Superior temporal gyrus (tissue), 1 donor: ENCODE measurements around the gene PLD4.

ENCODE experiments used
- DNase-seq: peaks from one replicate; pipeline ENCODE4 v3.0.0-alpha.2; 2016; ENCODE audit errors: extremely low spot score

Gene PLD4

GRCh38 chr14:104955396-104955770 lies 30.7 kb downstream of the PLD4 start:
- no peak for DNase-seq

DNA sequence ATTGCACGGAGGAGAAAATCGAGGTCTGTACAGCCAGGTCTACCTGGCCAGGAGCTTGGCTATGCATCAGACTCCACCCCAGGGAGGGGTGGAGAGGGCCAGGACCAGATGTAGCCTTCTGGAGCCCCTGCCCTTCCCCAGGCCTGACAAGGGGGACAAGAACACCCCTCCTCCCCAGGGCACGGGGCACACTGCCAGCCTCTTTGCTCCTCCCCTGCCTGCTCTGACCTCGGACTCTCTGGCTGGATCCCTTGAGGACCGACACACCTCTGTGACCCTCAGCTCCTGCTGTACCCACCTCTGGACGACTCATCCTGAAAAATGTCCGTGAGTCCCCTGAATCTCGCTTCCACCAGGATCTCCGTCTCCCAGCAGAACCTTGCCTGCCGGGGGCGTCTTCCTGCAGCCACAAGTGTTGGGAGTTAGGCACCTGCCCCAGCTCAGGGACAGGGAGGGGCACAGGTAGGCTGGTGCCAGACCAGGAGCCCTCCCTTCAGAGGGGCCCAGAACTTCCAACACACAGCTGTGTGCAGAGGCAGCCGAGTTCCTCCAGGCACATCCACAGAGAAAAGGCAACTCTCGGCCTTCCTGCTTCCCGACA lies 31.7 kb downstream of the PLD4 start:
- no peak for DNase-seq

DNA sequence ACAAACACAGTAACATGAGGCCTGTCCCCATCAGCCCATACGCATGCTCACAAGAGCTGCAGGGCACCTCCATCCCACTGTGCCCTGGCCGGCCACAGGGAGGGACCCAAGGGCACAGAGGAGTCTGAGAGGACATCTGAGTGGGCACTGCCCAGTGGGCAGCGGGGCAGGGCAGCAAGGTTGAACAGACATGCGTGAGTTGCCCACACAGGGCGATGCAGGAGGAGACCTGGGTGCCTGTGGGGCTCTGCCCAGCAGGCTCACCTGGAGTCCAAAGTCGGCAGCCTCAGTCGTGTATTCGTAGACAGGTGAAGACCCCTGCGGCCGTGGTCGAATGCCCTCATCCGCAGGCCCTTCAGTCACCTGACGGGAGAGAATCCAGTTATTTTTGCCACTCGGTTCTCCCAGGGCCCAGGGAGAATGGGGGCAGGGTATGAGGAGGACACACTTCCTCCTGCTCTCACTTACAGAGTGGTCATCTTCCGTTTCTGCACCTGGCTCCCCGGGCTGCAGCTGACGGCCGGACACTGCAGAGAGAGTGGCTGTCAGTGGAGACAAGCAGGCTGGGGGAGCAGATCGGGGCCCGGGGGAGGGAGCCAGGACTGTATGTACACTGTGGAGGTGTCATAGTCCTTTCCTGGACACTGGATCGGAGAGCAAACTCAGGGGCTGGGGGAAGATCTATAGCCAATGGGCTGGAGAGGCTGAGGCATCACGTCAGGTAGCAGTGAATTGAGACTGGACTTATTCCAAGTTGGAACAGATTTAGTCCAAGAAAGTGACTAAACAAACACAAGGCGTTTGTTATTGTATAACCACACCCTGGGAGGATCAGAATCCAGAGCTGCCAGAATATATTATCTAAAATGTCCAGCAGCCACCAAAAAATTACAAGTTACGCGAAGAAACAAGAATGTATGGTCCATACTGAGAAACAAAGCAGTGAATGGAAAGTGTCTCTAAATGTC lies 32.8 kb downstream of the PLD4 start:
- no peak for DNase-seq

DNA sequence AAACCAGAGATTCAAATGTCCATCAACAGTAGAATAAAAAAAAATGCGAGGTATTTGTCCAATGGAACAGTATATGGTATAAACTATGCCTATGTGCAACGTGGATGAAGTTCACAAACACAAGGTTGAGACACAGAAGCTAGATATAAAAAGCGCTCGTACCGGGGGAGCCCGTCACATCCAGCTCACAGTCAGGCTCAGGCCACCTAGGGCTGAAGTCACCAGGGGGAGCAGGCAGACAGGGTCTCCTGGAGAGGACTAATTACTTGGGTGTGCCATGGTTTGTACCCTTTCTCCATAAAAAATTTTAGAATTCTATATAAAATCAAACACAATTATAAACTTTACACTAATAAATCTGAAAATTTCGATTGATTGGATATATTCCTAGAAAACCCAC lies 39.9 kb downstream of the PLD4 start:
- no peak for DNase-seq

DNA sequence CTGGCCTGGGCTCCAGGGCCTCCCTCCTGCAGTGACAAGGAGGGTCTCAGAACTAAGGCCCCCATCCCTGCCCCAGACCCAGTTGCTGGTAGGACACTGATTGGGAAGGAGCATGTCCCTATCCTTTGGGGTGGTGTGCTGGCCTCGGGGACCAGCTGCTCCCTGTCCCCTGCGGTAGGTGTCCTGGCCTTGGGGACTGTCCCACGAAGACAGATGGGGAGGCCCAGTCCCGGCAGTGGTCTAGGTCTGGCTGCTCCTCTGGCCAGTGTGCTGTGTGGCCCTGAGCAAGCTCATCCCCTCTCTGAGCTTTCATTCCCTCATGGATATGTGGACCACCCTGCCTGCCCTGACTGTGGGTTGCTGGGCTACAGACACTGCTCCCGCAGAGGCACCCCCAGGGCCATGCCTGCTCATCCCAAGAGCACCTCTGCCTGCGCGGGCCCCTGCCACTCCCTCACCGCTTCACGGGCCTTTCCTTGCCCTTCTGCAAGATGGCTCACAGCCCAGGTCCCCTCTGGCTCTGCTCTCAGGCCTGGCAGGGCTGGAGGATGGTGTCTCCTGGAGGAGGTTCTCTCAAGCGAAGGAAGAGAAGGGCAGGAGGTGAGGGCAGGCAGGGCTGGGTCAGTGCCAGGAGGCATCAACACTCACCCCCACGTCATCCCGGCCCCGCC lies 41.0 kb downstream of the PLD4 start:
- DNase-seq, result no peak

- no peak for DNase-seq
Measured at GRCh38 chr14:104966261-104966865, 41.7 kb downstream of the PLD4 start.

DNA sequence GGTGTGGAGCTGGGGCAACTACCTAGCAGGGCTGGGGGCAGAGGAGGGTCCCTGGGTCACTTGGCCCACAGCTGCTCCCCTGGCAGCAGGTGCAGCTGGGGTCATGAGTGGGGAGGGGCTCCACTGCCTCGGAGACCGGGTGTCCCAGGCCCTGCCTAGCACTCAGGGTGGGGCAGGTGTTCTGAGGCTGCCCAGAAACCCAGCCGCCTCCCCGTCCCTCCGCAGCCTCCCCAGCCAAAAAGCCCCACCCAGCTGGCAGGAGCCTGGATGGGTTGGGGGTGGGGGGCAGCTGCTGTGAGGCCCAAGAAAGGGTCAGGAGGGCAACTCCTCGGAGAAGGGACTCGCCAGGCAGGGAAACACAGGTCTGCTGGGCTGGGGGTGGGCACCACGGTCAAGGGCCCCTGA lies 42.3 kb downstream of the PLD4 start:
- no peak for DNase-seq

DNA sequence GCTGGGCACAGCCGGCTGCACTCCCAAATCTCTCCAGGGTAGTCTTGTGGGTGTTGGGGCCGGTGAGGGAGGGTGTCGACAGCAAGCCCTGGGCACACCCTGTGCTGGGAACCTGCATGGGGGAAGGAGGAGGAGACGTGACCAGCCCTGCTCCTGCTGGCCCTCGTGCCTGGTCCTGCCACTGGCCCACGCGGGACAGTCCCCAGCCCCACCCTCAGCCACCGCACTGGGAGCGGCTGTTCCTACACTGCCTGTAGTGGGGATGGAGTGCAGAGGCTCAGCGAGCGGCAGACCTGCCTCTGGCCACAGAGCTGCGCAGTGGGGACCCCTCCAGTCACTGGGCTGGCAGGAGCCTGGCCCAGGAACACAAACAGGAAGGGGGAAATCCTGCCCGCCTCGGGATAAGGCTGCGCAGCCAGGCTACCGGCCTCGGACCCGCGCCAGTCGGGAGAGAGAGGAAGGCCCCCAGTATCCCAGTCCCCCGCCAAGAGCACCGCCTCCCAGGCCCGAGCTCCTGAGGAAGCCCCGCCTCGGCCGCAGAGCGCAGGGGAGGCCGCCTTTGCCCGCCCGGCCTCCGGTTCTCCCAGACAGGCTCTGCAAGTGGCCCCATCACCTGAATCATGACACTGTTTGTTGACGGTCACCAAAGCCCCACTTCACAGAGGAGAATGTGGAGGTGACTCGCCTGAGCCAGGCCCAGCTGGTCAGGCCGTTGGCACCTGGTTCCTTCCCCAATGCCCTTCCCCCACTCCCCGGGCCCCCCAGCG lies 42.9 kb downstream of the PLD4 start:
- no peak for DNase-seq

DNA sequence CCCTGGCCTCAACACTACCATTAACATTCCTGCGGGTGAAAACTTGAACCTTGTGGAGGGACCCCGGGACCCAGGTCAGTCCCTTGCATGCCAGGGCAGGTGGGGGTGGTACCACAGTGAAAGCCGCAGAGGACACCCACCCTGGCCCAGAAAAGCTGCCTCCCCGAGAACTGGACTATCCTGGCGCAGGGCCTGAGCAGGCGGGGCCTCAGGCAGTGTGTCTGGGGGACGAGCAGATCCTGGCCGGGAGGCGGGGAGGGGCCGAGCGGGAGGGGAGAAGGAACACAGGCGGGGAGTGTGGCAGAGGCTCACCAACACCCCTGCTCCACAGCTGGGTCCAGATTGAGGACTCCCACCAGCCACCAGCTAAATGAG lies 43.5 kb downstream of the PLD4 start:
- DNase-seq, result no peak

DNA sequence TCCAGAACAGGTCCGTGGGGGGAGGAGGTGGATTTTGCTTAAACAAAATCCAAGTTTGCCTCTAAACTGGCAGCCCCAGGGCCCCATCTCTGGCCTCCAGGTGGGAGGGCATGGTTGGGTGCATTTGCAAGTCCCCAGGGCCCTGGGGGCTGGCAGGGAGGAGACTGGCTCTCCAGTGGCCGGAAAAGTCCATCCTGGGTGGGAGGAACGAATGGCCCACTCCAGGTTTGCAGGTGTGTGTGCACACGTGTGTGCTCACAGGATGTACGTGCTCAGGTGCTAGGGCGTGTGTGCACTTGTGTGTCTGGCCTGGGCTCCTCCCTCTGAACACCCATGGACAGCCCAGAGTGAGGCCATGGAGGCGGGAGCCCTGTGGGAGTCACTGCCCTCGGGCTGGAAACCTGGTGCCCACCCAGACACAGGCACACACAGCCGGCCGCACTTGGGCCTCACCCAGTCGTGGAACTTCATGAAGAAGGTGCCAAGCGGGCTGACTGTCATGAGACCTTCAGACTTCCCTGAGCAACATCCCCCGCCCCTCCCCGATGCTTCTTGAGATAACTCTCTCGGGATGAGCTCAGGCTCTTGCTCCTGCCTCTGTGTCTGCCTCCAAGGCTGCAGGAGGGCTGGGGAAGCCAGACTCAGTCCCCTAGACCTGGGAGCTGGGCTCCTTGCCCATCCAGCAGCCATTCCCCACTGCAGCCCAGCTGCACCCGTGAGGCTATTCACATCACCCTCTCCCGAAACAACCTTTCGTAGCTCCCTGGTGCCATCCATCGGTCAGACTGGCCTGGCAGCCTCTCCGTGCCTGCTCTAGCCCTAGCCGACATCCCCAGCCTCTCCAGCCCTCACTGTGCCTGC lies 44.1 kb downstream of the PLD4 start:
- no peak for DNase-seq

GRCh38 chr14:104969741-104970230 lies 45.1 kb downstream of the PLD4 start:
- no peak for DNase-seq

GRCh38 chr14:104970231-104971068 lies 45.8 kb downstream of the PLD4 start:
- no peak for DNase-seq

DNA sequence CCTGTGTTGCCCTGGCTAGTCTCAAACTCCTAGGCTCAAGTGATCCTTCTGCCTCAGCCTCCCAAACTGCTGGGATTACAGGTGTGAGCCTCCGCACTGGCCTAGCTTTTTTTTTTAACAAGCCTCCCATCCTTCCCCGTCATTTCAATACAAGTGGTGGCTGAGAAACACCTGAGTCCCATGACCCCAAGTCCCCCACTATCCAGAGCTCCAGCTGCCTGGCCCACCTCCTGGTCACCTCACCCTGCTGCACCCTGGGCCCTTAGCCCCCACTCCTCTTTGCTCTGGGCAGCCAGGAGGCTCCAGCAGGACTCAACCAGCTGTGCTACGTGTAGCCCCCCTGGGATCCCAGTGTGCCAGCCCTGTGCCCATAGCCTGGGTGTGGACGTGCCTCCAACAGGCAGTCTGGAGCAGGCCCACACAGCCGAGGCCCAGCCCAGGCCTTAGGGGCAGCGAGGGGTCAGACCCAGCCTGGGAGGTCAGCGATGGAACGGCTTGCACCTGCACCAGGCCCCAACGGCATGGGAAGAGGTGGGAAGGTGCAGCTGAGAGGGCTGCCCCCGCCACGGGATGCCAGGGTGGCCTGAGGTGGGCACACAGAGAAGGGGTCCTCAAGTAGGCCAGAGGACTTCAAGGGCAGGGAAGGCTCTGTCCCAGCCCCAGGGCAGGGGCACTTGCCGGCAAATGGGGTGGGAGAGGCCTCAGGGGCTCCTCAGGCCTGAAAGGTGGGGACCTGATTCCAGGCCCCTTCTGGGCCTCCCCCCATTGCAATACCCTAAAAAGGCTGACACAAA lies 47.0 kb downstream of the PLD4 start:
- DNase-seq, result no peak

- DNase-seq, result no peak
Measured at GRCh38 chr14:104972301-104973134, 47.8 kb downstream of the PLD4 start.

DNA sequence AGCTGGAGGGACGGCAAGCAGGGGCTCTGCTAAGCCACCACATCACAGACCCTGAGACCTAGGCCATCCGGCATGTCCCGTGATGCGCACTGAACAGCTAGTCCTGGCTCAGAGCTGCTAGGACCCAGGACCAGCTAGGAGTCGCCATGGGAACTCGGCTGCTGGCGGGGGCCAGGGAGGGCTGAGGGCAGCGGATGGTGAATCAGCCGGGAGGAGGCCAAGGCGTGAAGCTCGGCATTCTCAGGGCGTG lies 48.4 kb downstream of the PLD4 start:
- no peak for DNase-seq

DNA sequence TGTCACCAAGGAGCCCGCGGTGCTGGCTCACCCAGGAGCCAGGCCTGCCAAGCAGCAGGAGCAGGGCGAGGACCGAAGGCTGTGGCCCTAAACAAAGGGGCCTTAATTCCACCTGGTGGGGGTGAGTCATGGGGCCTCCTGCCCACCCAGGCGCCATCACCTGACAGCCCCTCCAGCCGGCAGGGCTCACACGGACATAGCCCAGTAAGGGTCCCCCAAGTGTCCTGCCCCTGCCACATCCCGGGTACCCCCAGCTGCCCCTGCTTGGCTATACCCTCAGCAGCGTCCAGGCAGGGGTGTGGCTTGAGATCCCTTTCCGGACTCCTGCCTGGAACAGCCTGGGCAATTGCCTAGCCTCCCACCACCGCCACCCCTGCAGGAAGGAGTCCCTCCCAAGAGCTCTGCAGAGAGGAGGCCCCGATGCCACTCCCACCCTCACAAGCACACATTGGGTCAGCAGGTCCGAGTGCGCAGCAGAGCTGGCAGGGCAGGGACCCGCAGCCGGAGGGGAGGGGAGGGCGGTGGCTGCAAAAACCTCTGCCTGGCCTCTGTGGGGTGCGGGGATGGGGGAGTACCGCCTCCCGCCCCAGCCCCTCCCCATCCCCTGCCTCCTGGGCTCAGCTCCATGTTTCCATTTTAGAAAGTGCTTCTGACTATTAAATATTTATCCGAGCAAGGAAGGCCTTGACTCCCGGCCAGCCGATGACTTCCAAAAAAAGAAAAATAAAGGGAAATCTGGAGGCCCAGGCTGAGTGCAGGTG lies 48.9 kb downstream of the PLD4 start:
- DNase-seq, result no peak

DNA sequence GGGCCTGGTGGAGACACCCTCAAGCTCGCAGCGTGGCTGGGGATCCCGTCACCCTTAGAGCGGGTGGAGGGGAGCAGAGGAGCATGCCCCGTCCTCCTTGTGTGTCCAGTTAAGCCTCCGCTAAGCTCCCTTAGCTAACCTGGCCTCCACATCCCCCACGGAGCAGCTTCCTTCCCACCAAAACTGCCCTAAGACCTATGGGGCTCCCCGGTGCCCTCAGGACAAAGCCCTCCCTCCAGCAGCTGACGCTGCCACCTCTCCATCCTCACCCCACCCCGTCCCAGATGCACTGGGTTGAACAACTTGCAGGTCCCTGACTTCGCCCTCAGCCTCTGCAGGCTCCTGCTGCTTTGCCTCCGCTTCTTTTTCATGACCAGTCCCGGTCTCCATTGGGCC lies 49.5 kb downstream of the PLD4 start:
- DNase-seq, result no peak
